Chondrocyte (in vitro differentiated cells): Measurements from ENCODE around the gene PNMA8B. TPM values are rescaled to one million over a fixed set of nuclear protein-coding genes. Genes with fewer than 3 reads are reported as not detected.

ENCODE experiments used
- DNase-seq: peaks from one replicate; pipeline ENCODE4 v3.0.0; 2021; ENCODE audit warnings: mixed read lengths, low spot score
- H3K27ac Mint-ChIP-seq: one replicate; pipeline ENCODE4 v1.8.0; 2021; ENCODE audit warnings: mild to moderate bottlenecking, moderate library complexity, mixed read lengths; ENCODE audit not compliant: unreplicated experiment
- H3K27me3 Mint-ChIP-seq: 2 replicates; pipeline ENCODE4 v1.8.0; 2021; ENCODE audit warnings: low read depth, mixed read lengths
- H3K36me3 Mint-ChIP-seq: 2 replicates; pipeline ENCODE4 v1.8.0; 2021; ENCODE audit warnings: low read depth, mixed read lengths
- H3K4me1 Mint-ChIP-seq: 2 replicates; pipeline ENCODE4 v1.8.0; 2021; ENCODE audit warnings: low read depth, mild to moderate bottlenecking, mixed read lengths
- H3K4me3 Mint-ChIP-seq: one replicate; pipeline ENCODE4 v1.8.0; 2021; ENCODE audit warnings: mild to moderate bottlenecking, moderate library complexity, mixed read lengths; ENCODE audit not compliant: unreplicated experiment
- H3K9me3 Mint-ChIP-seq: 2 replicates; pipeline ENCODE4 v1.8.0; 2021; ENCODE audit warnings: low read depth, mixed read lengths
- total RNA-seq: library from RNA; stranded (reverse); gene quantifications from 3 replicates; pipeline ENCODE4 v1.2.1, GENCODE V29; 2021
- TF ChIP-seq, protein P1 (sequence below): fragments of 200-600 bp; sonication (generic); IDR thresholded peaks from 2 replicates; pipeline ENCODE4 v1.5.0; 2021; ENCODE audit warnings: antibody characterized with exemption, mild to moderate bottlenecking, moderate library complexity

Gene PNMA8B
- total RNA-seq, 1 donor from 2014 or later, result 2.2 TPM

- TF ChIP-seq, protein P1, sequence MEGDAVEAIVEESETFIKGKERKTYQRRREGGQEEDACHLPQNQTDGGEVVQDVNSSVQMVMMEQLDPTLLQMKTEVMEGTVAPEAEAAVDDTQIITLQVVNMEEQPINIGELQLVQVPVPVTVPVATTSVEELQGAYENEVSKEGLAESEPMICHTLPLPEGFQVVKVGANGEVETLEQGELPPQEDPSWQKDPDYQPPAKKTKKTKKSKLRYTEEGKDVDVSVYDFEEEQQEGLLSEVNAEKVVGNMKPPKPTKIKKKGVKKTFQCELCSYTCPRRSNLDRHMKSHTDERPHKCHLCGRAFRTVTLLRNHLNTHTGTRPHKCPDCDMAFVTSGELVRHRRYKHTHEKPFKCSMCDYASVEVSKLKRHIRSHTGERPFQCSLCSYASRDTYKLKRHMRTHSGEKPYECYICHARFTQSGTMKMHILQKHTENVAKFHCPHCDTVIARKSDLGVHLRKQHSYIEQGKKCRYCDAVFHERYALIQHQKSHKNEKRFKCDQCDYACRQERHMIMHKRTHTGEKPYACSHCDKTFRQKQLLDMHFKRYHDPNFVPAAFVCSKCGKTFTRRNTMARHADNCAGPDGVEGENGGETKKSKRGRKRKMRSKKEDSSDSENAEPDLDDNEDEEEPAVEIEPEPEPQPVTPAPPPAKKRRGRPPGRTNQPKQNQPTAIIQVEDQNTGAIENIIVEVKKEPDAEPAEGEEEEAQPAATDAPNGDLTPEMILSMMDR, result no peak
- Mint-ChIP-seq H3K27me3 (peaks cover 6% of the 10 kb centered on the region), H3K4me3 (no peak overlapping the region), H3K4me1 (peaks cover 13% of the 10 kb centered on the region), H3K36me3 (peaks cover 4% of the 10 kb centered on the region), H3K9me3 (peaks cover 9% of the 10 kb centered on the region), H3K27ac (no peak overlapping the region)
- no peak for DNase-seq
Observed at GRCh38 chr19:46511237-46511636, 15.6 kb upstream of the PNMA8B start.

- Mint-ChIP-seq H3K27ac (no peak overlapping the region), H3K4me3 (no peak overlapping the region), H3K27me3 (no peaks in the 10 kb centered on the region), H3K9me3 (peaks cover 9% of the 10 kb centered on the region), H3K4me1 (peaks cover 11% of the 10 kb centered on the region), H3K36me3 (peaks cover 4% of the 10 kb centered on the region)
- TF ChIP-seq, protein P1, result no peak
- DNase-seq, result no peak
Observed at GRCh38 chr19:46508206-46508605, 12.5 kb upstream of the PNMA8B start.

GRCh38 chr19:46503848-46504453, 8.3 kb upstream of the PNMA8B start:
- DNase-seq, result no peak
- Mint-ChIP-seq H3K27me3 (no peaks in the 10 kb centered on the region), H3K36me3 (no peaks in the 10 kb centered on the region), H3K9me3 (no peaks in the 10 kb centered on the region), H3K4me1 (peaks cover 18% of the 10 kb centered on the region), H3K27ac (no peak overlapping the region), H3K4me3 (no peak overlapping the region)
- TF ChIP-seq, protein P1, result no peak

DNA sequence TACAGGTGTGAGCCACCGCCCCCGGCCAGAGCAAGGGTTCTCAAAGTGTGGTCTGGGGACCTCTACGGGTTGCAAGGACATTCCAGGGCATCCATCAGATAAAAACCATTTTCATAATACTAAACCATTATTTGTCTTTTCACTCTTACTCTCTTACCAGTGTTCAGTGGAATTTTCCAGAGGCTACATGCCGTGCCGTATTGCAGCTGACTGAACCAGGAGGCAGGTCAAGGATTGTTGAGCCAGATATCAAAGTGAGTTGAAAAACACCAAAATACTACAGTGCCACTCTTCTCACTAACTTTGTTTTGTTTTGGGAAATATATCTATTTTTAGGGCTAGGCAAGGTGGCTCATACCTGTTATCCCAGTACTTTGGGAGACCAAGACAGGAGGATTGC, 7.2 kb upstream of the PNMA8B start:
- no peak for DNase-seq
- TF ChIP-seq, protein P1, result no peak
- H3K27ac Mint-ChIP-seq, result no peak overlapping the region
- peaks cover 14% of the 10 kb centered on the region for H3K4me1 Mint-ChIP-seq
- H3K4me3 Mint-ChIP-seq, result no peak overlapping the region
- no peaks in the 10 kb centered on the region for H3K36me3 Mint-ChIP-seq
- H3K27me3 Mint-ChIP-seq, result no peaks in the 10 kb centered on the region
- no peaks in the 10 kb centered on the region for H3K9me3 Mint-ChIP-seq

GRCh38 chr19:46499692-46500091, 4.0 kb upstream of the PNMA8B start:
- no peak for DNase-seq
- no peak overlapping the region for H3K27ac Mint-ChIP-seq
- no peaks in the 10 kb centered on the region for H3K9me3 Mint-ChIP-seq
- H3K4me1 Mint-ChIP-seq, result peaks cover 14% of the 10 kb centered on the region
- no peaks in the 10 kb centered on the region for H3K27me3 Mint-ChIP-seq
- no peaks in the 10 kb centered on the region for H3K36me3 Mint-ChIP-seq
- TF ChIP-seq, protein P1, result no peak
- no peak overlapping the region for H3K4me3 Mint-ChIP-seq
